ENCODE data around the gene NLRP12. TPM values are rescaled to one million over a fixed set of nuclear protein-coding genes. Genes with fewer than 3 reads are reported as not detected.
"Not testable (repeated sequence)": the region's sequence is repeated elsewhere in the genome, so short reads cannot be mapped to it uniquely, and the experiment has no call there.

The NLRP12 gene
- total RNA-seq, 1 donor: 6.9 TPM

DNA sequence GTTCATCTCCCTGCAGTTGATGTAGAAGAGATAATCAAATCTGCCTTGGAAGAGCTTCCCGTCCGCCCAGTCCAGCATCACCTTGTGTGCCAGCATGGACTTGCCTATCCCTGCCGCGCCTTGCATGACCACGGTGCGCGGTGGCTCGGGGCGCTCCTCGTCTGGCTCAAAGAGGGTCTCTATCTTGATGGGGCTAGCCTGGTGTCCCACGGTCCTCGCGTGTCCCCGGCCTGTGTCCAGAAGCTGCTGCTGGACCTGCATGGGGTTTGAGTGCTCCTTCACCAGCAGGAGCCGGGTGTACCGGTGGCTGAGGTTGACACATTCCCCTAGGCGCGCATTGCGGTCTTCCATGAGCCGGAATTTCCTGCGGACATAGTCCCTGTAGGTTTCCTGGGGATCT, 13.2 kb downstream of the NLRP12 start:
- Histone ChIP-seq H3K9me3 (ENCODE audit: low read depth, low read length) (no peaks in the 10 kb centered on the region), H3K27me3 (ENCODE audit: insufficient read depth, low read length) (no peaks in the 10 kb centered on the region), H3K4me1 (ENCODE audit: insufficient read depth, low read length) (no peaks in the 10 kb centered on the region), H3K4me3 (ENCODE audit: low read length) (no peak overlapping the region)

DNA sequence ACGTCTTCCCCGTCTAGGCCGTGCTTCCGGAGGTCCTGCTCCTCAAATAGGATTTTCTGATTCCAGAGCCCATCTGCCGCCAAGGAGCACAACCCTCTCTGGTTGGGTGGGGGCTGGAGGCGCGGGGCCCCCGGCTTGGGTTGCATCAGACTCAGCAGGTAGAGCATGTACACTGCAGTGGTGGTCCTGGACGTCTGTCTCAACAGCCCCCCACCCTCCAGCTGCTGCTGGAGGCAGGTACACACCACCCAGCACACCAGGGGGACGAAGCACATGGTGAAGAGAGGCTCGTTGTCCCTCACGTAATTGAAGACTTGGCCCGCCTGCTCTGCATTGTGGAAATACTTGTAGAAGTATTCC, 13.9 kb downstream of the NLRP12 start:
- H3K27me3 ChIP-seq (ENCODE audit: insufficient read depth, low read length): no peaks in the 10 kb centered on the region
- H3K4me1 ChIP-seq (ENCODE audit: insufficient read depth, low read length): no peaks in the 10 kb centered on the region
- H3K9me3 ChIP-seq (ENCODE audit: low read depth, low read length): no peaks in the 10 kb centered on the region
- no peak overlapping the region for H3K4me3 ChIP-seq (ENCODE audit: low read length)

DNA sequence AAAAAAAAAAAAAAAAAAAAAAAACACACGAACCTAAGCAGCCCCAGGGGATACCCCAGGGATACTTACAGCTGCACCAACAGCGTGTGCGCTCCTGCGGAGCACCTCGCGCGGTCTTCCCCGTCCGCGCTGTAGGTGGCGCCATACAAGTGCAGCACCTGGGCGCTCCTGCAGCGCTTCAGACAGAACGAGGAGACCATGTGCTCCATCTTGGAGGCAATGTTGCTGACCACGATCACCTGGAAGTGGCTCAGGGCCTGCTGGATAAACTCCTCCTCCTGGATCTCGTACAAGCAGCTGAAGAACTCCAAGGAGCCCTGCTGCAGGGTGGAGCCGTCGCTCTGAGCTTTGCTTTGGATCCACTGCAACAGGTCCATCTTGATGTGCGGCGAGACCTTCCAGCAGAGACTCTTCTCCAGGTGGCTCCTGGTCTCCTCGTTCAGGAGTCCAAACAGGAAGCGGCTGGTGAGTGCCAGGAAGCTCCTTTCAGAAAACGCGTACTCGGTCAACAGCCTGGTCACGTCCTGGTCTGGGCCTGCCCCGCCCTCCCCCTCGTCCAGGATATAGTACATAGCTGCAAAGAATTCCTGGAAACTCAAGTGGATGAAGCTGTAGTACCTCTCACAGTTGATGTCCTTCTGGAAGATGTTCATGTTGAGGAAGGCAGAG, 14.5 kb downstream of the NLRP12 start:
- Histone ChIP-seq H3K4me3 (ENCODE audit: low read length) (no peak overlapping the region), H3K27me3 (ENCODE audit: insufficient read depth, low read length) (no peaks in the 10 kb centered on the region), H3K4me1 (ENCODE audit: insufficient read depth, low read length) (no peaks in the 10 kb centered on the region), H3K9me3 (ENCODE audit: low read depth, low read length) (no peaks in the 10 kb centered on the region)

DNA sequence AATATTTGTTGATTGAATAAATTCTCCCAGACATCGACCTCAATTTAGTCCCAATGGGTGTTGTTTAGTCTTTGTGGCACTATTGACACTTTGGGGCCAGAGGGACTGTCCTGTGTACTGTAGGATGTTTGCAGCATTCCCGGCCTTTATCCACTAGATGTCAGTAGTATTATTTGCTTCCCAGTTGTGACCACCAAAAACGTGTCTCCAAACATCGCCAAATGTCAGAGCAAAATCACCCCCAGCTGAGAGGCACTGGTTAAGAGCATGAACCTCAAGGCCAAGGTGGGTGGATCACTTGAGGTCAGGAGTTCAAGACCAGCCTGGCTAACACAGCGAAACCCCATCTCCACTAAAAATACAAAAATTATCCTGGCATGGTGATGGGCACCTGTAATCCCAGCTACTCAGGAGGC, 15.4 kb downstream of the NLRP12 start:
- Histone ChIP-seq H3K4me3 (ENCODE audit: low read length) (no peak overlapping the region), H3K27me3 (ENCODE audit: insufficient read depth, low read length) (no peaks in the 10 kb centered on the region), H3K4me1 (ENCODE audit: insufficient read depth, low read length) (no peaks in the 10 kb centered on the region), H3K9me3 (ENCODE audit: low read depth, low read length) (no peaks in the 10 kb centered on the region)

DNA sequence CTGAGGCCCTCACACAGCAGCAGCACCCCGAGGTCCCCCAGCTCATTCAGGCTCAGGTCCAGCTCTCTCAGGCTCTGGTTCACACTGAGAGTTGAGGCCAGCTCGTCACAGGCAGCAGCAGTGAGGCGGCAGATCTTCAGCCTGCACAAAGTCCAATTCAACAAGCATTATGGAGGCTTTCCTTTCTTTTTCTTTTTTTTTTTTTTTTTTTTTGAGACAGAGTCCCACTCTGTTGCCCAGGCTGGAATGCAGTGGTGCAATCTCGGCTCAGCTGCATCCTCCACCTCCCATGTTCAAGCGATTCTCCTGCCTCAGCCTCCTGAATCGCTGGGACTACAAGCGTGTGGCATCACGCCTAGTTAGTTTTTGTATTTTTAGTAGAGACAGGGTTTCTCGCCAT, 22.9 kb downstream of the NLRP12 start:
- no peaks in the 10 kb centered on the region for H3K9me3 ChIP-seq (ENCODE audit: low read depth, low read length)
- H3K27me3 ChIP-seq (ENCODE audit: insufficient read depth, low read length): no peaks in the 10 kb centered on the region
- no peak overlapping the region for H3K4me3 ChIP-seq (ENCODE audit: low read length)
- H3K4me1 ChIP-seq (ENCODE audit: insufficient read depth, low read length): no peaks in the 10 kb centered on the region

DNA sequence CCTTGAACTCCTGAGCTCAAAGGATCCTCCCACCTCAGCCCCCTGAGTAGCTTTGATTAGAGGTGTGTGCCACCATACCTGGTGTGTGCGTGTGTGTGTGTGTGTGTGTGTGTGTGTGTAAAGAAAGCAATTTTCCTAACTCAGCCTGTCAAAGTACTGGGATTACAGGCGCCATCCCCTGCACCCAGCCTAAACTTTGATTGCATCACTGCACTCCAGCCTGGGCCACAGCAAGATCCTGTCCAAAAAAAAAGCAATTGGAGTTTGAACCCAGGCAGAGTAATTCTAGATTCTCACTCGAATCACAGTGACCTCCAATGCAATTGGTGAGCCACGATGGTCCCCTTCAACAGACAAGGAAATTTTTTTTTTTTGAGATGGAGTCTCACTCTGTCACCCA, 29.1 kb downstream of the NLRP12 start:
- no peak overlapping the region for H3K4me3 ChIP-seq (ENCODE audit: low read length)
- no peaks in the 10 kb centered on the region for H3K4me1 ChIP-seq (ENCODE audit: insufficient read depth, low read length)
- no peaks in the 10 kb centered on the region for H3K27me3 ChIP-seq (ENCODE audit: insufficient read depth, low read length)
- H3K9me3 ChIP-seq (ENCODE audit: low read depth, low read length): no peaks in the 10 kb centered on the region

DNA sequence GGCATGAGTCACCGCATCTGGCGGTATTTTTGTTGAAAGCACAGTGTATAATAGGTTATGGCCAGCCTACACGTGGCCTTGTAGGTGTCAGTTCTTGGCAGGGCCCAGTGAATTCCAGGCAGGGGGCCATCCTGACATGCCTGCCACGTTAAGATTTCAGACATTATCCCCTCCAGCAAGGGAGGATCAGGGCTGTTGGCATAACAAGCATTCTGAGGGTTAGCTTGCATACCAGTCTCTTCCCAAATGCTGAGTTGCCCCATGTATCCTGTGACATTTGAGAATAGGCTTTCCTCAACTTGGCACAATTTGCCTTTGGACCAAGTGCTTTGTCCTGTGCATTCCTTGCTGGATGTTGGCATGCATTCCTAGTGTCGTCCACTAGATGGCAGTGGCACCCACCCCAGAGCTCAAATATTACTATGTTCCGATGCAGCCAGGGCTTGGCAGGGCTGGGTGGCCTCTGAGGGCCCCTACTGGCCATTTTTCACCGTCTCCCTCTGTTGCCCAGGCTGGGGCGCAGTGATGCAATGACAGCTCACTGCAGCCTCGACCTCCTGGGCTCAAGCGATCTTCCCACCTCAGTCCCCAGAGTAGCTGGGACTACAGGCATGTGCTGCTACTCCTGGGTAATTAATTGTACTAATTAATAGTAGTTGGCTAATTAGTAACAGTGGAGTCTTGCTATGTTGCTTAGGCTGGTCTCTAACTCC, 31.2 kb downstream of the NLRP12 start:
- no peaks in the 10 kb centered on the region for H3K27me3 ChIP-seq (ENCODE audit: insufficient read depth, low read length)
- H3K4me1 ChIP-seq (ENCODE audit: insufficient read depth, low read length): no peaks in the 10 kb centered on the region
- no peak overlapping the region for H3K4me3 ChIP-seq (ENCODE audit: low read length)
- no peaks in the 10 kb centered on the region for H3K9me3 ChIP-seq (ENCODE audit: low read depth, low read length)

DNA sequence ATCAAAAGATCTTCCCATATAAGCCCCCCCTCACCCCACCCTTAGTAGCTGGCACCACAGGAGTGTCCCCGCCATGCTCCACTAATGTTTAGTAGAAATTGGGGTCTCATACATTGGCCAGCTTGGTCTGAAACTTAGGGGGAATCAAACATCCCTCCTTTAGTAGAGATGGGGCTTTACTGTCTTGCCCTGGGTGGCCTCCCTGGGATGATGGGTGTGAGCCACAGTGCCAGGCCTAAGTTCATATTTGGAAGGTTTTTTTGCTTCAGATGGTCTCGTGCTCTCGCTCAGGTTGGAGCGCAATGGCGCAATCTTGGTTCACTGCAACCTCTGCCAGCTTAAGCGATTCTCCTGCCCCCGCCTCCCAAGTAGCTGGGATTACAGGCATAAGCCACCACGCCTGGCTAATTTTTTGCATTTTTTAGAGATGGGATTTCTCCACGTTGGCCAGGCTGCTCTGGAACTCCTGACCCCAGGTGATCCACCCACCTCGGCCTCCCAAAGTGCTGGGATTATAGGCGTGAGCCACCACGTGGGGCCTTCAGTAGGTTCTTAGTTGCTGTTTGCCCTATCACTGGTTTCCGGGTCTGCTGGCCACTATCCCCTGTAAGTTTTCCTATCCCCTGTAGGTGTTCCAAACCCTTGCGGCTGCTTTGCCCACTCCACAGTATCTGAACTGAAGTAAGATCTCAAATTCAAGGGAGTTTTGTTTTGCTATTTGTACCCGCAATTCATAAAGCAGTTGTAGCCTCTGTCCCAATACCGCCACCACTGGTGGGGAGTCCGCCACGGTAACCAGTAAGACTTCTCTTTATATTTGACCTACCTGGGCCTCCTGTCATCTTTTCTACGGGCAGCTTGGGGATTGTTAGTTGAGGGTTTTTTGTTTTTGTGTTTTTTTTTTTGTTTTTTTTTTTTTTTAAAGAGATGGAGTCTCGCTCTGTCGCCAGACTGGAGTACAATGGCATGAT, 34.1 kb downstream of the NLRP12 start:
- no peak overlapping the region for H3K4me3 ChIP-seq (ENCODE audit: low read length)
- no peaks in the 10 kb centered on the region for H3K4me1 ChIP-seq (ENCODE audit: insufficient read depth, low read length)
- no peaks in the 10 kb centered on the region for H3K9me3 ChIP-seq (ENCODE audit: low read depth, low read length)
- H3K27me3 ChIP-seq (ENCODE audit: insufficient read depth, low read length): no peaks in the 10 kb centered on the region

DNA sequence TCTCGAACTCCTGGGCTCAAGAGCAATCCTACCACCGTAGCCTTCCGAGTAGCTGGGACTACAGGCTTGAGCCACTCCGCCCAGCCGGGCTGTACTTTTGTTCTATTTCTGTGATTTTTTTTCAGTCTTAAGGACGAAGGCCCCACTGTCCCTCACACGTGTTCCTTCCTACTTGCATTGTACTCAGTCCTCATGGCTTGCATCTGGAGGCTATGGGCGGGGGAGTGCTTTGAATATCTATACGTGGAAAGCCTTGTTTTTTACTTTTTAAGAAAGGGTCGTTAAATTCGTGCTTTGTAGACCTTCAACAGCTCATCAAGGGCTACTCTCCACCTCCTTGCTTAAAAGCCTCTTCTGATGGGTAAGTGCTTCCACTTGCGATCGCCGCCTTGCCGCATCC, 36.8 kb downstream of the NLRP12 start:
- Histone ChIP-seq H3K9me3 (ENCODE audit: low read depth, low read length) (no peaks in the 10 kb centered on the region), H3K4me3 (ENCODE audit: low read length) (no peak overlapping the region), H3K4me1 (ENCODE audit: insufficient read depth, low read length) (no peaks in the 10 kb centered on the region)

DNA sequence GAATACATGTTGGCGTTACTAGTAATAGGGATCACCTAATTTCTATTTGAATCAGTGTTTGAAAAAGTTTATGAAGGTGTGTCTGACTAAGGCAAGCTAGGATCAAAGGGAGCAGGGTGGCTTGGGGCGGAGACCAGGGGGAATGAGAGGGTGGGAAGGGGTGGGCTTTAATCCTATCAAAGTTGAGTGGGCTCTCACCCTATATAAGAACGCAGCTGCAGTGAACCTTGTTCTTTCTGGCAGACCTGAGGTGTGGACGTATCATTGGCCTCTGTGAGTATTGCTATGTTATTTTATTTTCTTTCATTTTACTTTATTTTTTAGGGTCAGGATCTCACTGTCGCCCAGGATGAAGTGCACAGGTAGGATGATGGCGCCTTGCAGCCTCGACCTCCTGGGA, 37.4 kb downstream of the NLRP12 start:
- Histone ChIP-seq H3K9me3 (ENCODE audit: low read depth, low read length) (no peaks in the 10 kb centered on the region), H3K4me3 (ENCODE audit: low read length) (no peak overlapping the region), H3K27me3 (ENCODE audit: insufficient read depth, low read length) (no peaks in the 10 kb centered on the region)

More for the DNA sequence above, 36.8 kb downstream of the NLRP12 start:
- no peaks in the 10 kb centered on the region for H3K27me3 ChIP-seq (ENCODE audit: insufficient read depth, low read length)

DNA sequence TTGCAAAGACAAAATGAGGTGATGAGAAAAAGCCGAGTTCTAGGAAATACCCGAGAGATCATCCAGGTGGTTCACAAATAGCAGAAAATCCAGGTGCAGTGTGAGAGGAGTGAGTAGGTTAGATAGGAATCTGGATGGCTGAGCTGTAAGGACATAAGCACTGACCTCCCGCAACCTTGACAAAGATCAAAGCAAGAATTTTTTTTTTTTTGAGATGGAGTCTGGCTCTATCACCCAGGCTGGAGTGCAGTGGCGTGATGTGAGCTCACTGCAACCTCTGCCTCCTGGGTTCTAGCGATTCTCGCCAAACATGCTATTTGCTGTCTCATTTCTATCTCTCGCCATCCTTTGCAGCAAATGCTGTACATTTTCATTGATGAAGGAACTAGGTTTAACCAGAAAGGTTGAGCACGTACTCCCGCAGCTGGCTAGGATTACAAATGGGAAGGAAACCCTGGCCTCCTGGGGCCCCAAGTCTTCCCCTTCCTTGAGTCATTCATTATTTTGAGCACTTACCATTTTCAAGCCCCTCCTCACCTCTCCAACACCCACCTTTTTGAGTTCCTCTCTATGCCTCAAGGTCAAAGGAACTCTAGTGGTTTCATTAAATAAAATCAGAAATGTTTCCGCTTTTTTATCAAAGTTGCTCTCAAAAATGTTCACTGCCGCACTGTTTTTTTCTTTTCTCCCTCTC, 38.8 kb downstream of the NLRP12 start:
- Histone ChIP-seq H3K27me3 (ENCODE audit: insufficient read depth, low read length) (no peaks in the 10 kb centered on the region), H3K9me3 (ENCODE audit: low read depth, low read length) (no peaks in the 10 kb centered on the region), H3K4me1 (ENCODE audit: insufficient read depth, low read length) (no peaks in the 10 kb centered on the region), H3K4me3 (ENCODE audit: low read length) (no peak overlapping the region)

More for the DNA sequence above, 37.4 kb downstream of the NLRP12 start:
- H3K4me1 ChIP-seq (ENCODE audit: insufficient read depth, low read length): no peaks in the 10 kb centered on the region

DNA sequence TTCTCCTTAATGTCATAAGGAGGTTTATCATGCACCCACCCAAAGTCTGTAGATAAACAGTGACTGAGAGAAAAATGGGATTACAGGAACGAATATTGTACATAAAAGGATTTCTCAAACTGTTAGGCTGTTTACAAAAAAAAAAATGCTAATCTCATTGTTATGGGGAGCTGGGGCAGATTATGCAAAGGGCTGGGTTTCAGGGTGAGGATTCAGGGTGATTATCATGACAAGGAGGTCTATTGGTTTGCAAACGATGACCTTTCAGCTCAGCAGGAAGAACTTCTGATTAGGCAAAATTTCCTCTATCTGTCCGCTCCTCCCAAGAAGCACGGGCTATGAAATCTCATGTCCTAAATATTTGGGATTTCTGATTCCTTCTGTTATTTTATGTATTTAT, 41.4 kb downstream of the NLRP12 start:
- Histone ChIP-seq H3K27me3 (ENCODE audit: insufficient read depth, low read length) (no peaks in the 10 kb centered on the region), H3K4me3 (ENCODE audit: low read length) (no peak overlapping the region), H3K4me1 (ENCODE audit: insufficient read depth, low read length) (no peaks in the 10 kb centered on the region), H3K9me3 (ENCODE audit: low read depth, low read length) (no peaks in the 10 kb centered on the region)

DNA sequence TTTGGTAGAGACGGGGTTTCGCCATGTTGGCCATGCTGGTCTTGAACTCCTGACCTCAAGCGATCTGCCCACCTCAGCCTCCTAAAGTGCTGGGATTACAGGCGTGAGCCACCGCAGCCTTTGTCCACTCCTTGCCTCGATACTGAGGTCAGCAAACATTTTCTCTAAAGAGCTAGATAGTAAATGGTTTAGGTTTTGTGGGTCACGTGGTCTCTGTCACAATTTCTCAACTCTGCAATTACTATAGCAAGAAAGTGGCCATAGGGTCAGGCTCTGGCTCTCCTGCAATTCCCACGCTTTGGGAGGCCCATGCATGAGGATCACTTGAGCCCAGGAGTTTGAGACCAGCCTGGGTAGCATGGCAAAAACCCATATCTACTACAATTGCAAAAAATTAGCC, 42.8 kb downstream of the NLRP12 start:
- not testable (repeated sequence) for H3K4me1 ChIP-seq (ENCODE audit: insufficient read depth, low read length); H3K27me3 ChIP-seq (ENCODE audit: insufficient read depth, low read length); H3K4me3 ChIP-seq (ENCODE audit: low read length); H3K9me3 ChIP-seq (ENCODE audit: low read depth, low read length)

DNA sequence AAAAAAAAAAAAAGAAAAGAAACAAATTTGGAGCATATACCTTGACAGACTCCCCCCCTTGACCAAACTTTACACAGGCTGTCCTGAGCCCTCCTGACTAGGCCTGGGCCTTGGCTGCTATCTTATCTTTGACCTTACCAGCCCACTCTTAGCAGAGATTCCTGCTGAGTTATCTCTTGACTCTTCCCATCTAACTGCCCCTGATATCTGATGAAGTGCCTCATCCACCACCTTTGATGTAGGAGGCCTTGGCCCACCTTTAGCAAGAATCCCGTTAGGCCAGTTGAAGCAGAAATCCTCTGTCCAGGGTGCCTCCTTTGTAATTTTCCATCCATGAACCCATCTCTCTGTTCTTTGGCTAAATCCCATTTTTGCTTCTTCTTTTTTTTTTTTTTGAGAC, 43.6 kb downstream of the NLRP12 start:
- Histone ChIP-seq H3K4me3 (ENCODE audit: low read length) (no peak overlapping the region), H3K9me3 (ENCODE audit: low read depth, low read length) (no peaks in the 10 kb centered on the region), H3K27me3 (ENCODE audit: insufficient read depth, low read length) (no peaks in the 10 kb centered on the region), H3K4me1 (ENCODE audit: insufficient read depth, low read length) (no peaks in the 10 kb centered on the region)

DNA sequence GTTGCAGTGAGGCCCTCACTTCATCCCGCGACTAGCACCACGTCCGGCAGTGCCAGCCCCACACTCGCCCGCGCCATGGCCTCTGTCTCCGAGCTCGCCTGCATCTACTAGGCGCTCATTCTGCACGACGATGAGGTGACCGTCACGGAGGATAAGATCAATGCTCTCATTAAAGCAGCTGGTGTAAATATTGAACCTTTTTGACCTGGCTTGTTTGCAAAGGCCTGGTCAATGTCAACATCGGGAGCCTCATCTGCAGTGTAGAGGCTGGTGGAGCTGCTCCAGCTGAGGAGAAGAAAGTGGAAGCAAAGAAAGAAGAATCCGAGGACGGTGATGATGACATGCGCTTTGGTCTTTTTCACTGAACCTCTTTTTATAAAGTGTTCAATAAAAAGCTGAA, 48.6 kb downstream of the NLRP12 start:
- H3K9me3 ChIP-seq (ENCODE audit: low read depth, low read length): no peaks in the 10 kb centered on the region
- no peaks in the 10 kb centered on the region for H3K4me1 ChIP-seq (ENCODE audit: insufficient read depth, low read length)
- no peaks in the 10 kb centered on the region for H3K27me3 ChIP-seq (ENCODE audit: insufficient read depth, low read length)
- H3K4me3 ChIP-seq (ENCODE audit: low read length): no peak overlapping the region
